GM12878 (cell line): ENCODE data around the gene ADCY2. TPM values are rescaled to one million over a fixed set of nuclear protein-coding genes. Genes with fewer than 3 reads are reported as not detected.

Source experiments
- ATAC-seq: fragments of 200-7000 bp; cut with Tn5 transposase; 3 replicates; pipeline ENCODE4 v1.9.1; 2020; ENCODE audit warnings: mild to moderate bottlenecking, moderate library complexity
- BruUV-seq: library from RNA; stranded (reverse); fragments of 400-500 nt; replicated peaks from 2 replicates; lab custom pipeline; 2021; lab: Mats Ljungman, UMichigan
- CTCF ChIA-PET: fragments of 300-600 bp; sonication (Branson Sonifier 250); formaldehyde crosslinking; extraction: SDS; loops from one replicate; lab custom pipeline; 2021; ENCODE audit warnings: inconsistent platforms; lab: Yijun Ruan, JAX
- POLR2A ChIA-PET: fragments of 350-600 bp; formaldehyde crosslinking; extraction: SDS; loops from one replicate; lab custom pipeline; 2021; ENCODE audit warnings: inconsistent platforms; lab: Charles Lee
- RAD21 ChIA-PET: fragments of 300-600 bp; sonication (Branson Sonifier 250); formaldehyde crosslinking; loops from one replicate; lab custom pipeline; 2023; ENCODE audit warnings: antibody characterized with exemption; ENCODE audit not compliant: unreplicated experiment; lab: Charles Lee
- SMC1A ChIA-PET: fragments of 300-600 bp; sonication (Branson Sonifier 250); formaldehyde crosslinking; loops from one replicate; lab custom pipeline; 2023; ENCODE audit not compliant: unreplicated experiment, uncharacterized antibody; lab: Charles Lee
- DNase-seq: peaks from one replicate; pipeline ENCODE4 v3.0.0-alpha.2; 2011; ENCODE audit warnings: low read depth, low spot score
- FAIRE-seq: peaks from 3 replicates; lab custom pipeline; 2011; peaks lifted over from hg19 to GRCh38; lab: Jason Lieb, UNC
- H2AFZ ChIP-seq: 2 replicates; pipeline ENCODE4 v1.6.0; 2011; ENCODE audit warnings: low read depth, low read length, control low read depth; ENCODE audit not compliant: control insufficient read depth
- H3K27ac ChIP-seq: 2 replicates; pipeline ENCODE4 v1.5.1; 2011; ENCODE audit warnings: control low read depth; ENCODE audit not compliant: control insufficient read depth, insufficient read depth
- H3K27me3 ChIP-seq, 2 experiments: replicated peaks in 1 of 2; 2 replicates each; pipeline versions ENCODE4 v1.6.0 to v1.6.1; 2011; ENCODE audit warnings: low read length in 1 of 2; ENCODE audit not compliant: control insufficient read depth in 2 of 2, insufficient read depth in 2 of 2
- H3K36me3 ChIP-seq, 2 experiments: 2 replicates each; pipeline ENCODE4 v1.5.1; 2011; ENCODE audit warnings: low read length in 1 of 2; ENCODE audit not compliant: control insufficient read depth in 2 of 2, insufficient read depth in 2 of 2
- H3K4me1 ChIP-seq: 2 replicates; pipeline ENCODE4 v1.6.1; 2011; ENCODE audit warnings: mild to moderate bottlenecking, low read length, moderate library complexity, mixed read lengths; ENCODE audit not compliant: control insufficient read depth, insufficient read depth
- H3K4me2 ChIP-seq: 2 replicates; pipeline ENCODE4 v1.6.0; 2011; ENCODE audit warnings: control low read depth; ENCODE audit not compliant: control insufficient read depth, insufficient read depth
- H3K4me3 ChIP-seq: fragments of 200-600 bp; sonication (generic); 2 replicates; pipeline ENCODE4 v1.5.1; 2016
- H3K79me2 ChIP-seq: 2 replicates; pipeline ENCODE4 v1.6.0; 2011; ENCODE audit warnings: low read length; ENCODE audit not compliant: control insufficient read depth, insufficient read depth
- H3K9ac ChIP-seq: 2 replicates; pipeline ENCODE4 v1.8.0; 2011; ENCODE audit warnings: low read length, control low read depth, mixed read lengths; ENCODE audit not compliant: control insufficient read depth, insufficient read depth
- H3K9me3 ChIP-seq: replicated peaks from 3 replicates; pipeline ENCODE4 v1.5.1; 2011; ENCODE audit warnings: mild to moderate bottlenecking, low read length; ENCODE audit not compliant: control insufficient read depth, insufficient read depth
- H4K20me1 ChIP-seq: 2 replicates; pipeline ENCODE4 v1.6.0; 2011; ENCODE audit not compliant: control insufficient read depth, insufficient read depth
- LARP7 ChIP-seq: fragments of 450-650 bp; IDR thresholded peaks from 2 replicates; pipeline ENCODE4 v1.6.1; 2017; ENCODE audit warnings: mild to moderate bottlenecking
- NFYB ChIP-seq: IDR thresholded peaks from 2 replicates; pipeline ENCODE4 v1.6.1; 2011; ENCODE audit warnings: low read depth, mild to moderate bottlenecking, low read length, improper control_type of control experiment, moderate library complexity; ENCODE audit not compliant: insufficient read depth
- WGBS: methylation state at CpG from one replicate; pipeline ENCODE4 v1.1.6; 2016; ENCODE audit warnings: low lambda C conversion rate; ENCODE audit not compliant: insufficient replicate concordance, insufficient coverage; ENCODE audit errors: missing lambda C conversion rate; 5-methylcytosine and 5-hydroxymethylcytosine counted together
- in situ Hi-C: fragments of 300-500 bp; cut with MboI; formaldehyde crosslinking; loops from 9 replicates; pipeline ENCODE4 v1.14.3; 2018; ENCODE audit warnings: mixed read lengths
- intact Hi-C: fragments of 100-400 bp; cut with micrococcal nuclease; formaldehyde crosslinking; loops from one replicate; pipeline ENCODE4 v1.14.2; 2022; ENCODE audit not compliant: unreplicated experiment
- polyA plus RNA-seq, 11 experiments: library from polyadenylated mRNA; depleted of rRNA in 4 of 11; unstranded in 6 of 11; stranded (reverse) in 5 of 11; fragments of >200 nt; fragmentation: Nextera tagmentation in 4 of 11; fragmentation: Illumina TruSeq in 1 of 11; extraction: Ambion mirVana in 4 of 11; extraction: Trizol in 1 of 11; gene quantifications; 1 replicate in 1 of 11; 2 replicates in 10 of 11; pipeline versions ENCODE4 v1.2.1 to v1.2.3, GENCODE V29; 2011 to 2016; ENCODE audit warnings: inconsistent platforms in 2 of 11, missing spikeins in 2 of 11, low read depth in 1 of 11
- total RNA-seq, 4 experiments: library from RNA; depleted of rRNA in 3 of 4; stranded (reverse); fragments of >200 nt in 3 of 4; fragmentation: Illumina TruSeq in 1 of 4; extraction: Trizol in 1 of 4; gene quantifications; 2 replicates each; pipeline versions ENCODE4 v1.2.1 to v1.2.3, GENCODE V29; 2013 to 2021

The ADCY2 gene
- total and polyA plus RNA-seq, 10 of the 15 experiments (the other 5 are each of a cell fraction or from before 2014, with no cell fraction given) = 0.07 to 0.26 TPM; not detected in 8

GRCh38 chr5:7395432-7395946, 449 bp upstream of the ADCY2 start:
- no peak for TF ChIP-seq LARP7
- Histone ChIP-seq H3K9me3 (no peaks in the 10 kb centered on the region; the same call in 2 of the 3 replicates), H3K4me1 (no peaks in the 10 kb centered on the region), H4K20me1 (no peaks in the 10 kb centered on the region), H3K27ac (no peak overlapping the region), H3K4me3 (no peak overlapping the region), H2AFZ (no peak overlapping the region), H3K27me3 (no peaks in the 10 kb centered on the region; a peak in 1 of 4 replicates), H3K36me3 (no peaks in the 10 kb centered on the region), H3K4me2 (no peak overlapping the region), H3K79me2 (no peaks in the 10 kb centered on the region), H3K9ac (no peak overlapping the region)
- RAD21 ChIA-PET = no interaction called here
- in situ Hi-C loops (no loop called here), intact Hi-C loops (no loop called here)
- CTCF ChIA-PET = no interaction called here
- DNase-seq (no peak), FAIRE-seq (no peak), ATAC-seq (no peak)
- 19% methylated on average over 12 of the region's 31 CpGs for WGBS
- SMC1A ChIA-PET = no interaction called here
- no TSS peak for BruUV-seq
- POLR2A ChIA-PET = no interaction called here

DNA sequence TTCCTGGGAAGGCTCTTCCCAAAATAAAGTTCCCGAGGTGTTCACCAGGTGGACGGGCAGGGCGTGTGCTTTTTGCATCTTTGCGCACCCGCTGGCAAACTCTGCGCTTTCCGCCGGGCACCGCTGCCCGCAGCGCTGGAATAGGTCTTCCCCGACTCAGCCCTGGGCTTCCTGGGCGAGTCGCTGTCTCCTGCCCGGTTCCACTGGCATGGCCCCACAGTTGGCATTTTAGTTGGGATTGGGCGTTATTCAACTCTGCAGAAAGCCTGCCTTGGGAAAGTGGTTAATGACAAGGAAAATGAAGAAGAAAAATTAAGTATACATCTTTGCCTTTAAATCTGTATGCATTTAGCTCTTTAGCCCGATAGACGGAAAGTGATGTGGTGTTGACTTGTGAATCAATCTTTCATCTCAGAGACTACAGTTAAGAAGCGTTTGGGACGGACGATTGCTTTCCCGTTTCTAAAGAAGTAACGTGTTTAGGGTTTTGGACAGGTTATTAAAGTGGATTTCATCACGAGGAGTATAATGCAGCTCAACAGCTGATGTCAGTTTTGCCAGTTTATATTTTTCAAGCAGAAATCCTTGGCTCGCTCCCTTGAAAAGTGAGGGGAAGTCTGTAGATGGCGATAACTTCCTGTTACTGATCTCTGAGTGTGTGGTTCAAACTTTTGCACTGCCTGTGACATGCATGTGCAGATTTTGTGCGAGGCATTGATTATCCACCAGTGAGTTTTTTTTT, 946 bp downstream of the ADCY2 start:
- BruUV-seq = no TSS peak
- ATAC-seq (no peak), FAIRE-seq (no peak), DNase-seq (no peak)
- no peak overlapping the region for H3K4me3 ChIP-seq
- no peak overlapping the region for H3K27ac ChIP-seq
- H3K79me2 ChIP-seq = no peaks in the 10 kb centered on the region
- RAD21 ChIA-PET = no interaction called here
- no peak overlapping the region for H2AFZ ChIP-seq
- POLR2A ChIA-PET = no interaction called here
- H3K36me3 ChIP-seq = no peaks in the 10 kb centered on the region
- CTCF ChIA-PET = no interaction called here
- H3K4me1 ChIP-seq = no peaks in the 10 kb centered on the region
- intact Hi-C loops = no loop called here
- SMC1A ChIA-PET = interaction anchor here (0.6 kb wide), 1 partner anchor 195 kb away, joined by 3 read pairs; no protein-coding TSS in a partner anchor
- in situ Hi-C loops = no loop called here
- H3K4me2 ChIP-seq = no peak overlapping the region
- no peaks in the 10 kb centered on the region for H4K20me1 ChIP-seq
- TF ChIP-seq NFYB = no peak
- 36% methylated on average over 27 of the region's 27 CpGs for WGBS
- H3K27me3 ChIP-seq = no peaks in the 10 kb centered on the region; a peak in 1 of 4 replicates
- no peak overlapping the region for H3K9ac ChIP-seq
- H3K9me3 ChIP-seq = no peaks in the 10 kb centered on the region; the same call in 2 of the 3 replicates
